HCT116 (cell line): ENCODE results near the gene WNT7B. TPM values are rescaled to one million over a fixed set of nuclear protein-coding genes. Genes with fewer than 3 reads are reported as not detected.
A peak's percentile ranks its signal among the peaks of the same experiment; 100 is the strongest.

Experiments used
- ATAC-seq: fragments of 200-7000 bp; cut with Tn5 transposase; 2 replicates; pipeline ENCODE4 v1.9.1; 2020; ENCODE audit warnings: mild to moderate bottlenecking, moderate library complexity
- BruUV-seq: library from RNA; stranded (reverse); fragments of 400-500 nt; replicated peaks from 2 replicates; lab custom pipeline; 2021; lab: Mats Ljungman, UMichigan
- CTCF ChIA-PET: fragments of 300-600 bp; sonication (Branson Sonifier 250); formaldehyde crosslinking; loops from one replicate; lab custom pipeline; 2021; ENCODE audit warnings: antibody characterized with exemption; lab: Charles Lee
- POLR2A ChIA-PET: fragments of 300-600, 350-600 bp; sonication (Branson Sonifier 250); formaldehyde crosslinking; loops from one replicate; lab custom pipeline; 2021; ENCODE audit warnings: antibody characterized with exemption; lab: Charles Lee
- RAD21 ChIA-PET, 2 experiments: fragments of 300-600 bp; sonication (Branson Sonifier 250); formaldehyde crosslinking; loops; one replicate each; lab custom pipeline; 2023; ENCODE audit warnings: low total read pairs in 2 of 2; ENCODE audit not compliant: uncharacterized antibody in 2 of 2, unreplicated experiment in 2 of 2, low non-redundant PET in 1 of 2; lab: Charles Lee
- DNase-seq: peaks from one replicate; pipeline ENCODE4 v3.0.0-alpha.2; 2010; ENCODE audit warnings: low read depth, low spot score
- H2AFZ ChIP-seq: fragments of 200-600 bp; shearing (Covaris generic), sonication (generic); 2 replicates; pipeline ENCODE4 v1.6.1; 2017; ENCODE audit warnings: low read depth, mixed run types, mixed read lengths, antibody characterized with exemption, low read length; ENCODE audit not compliant: poor library complexity, severe bottlenecking
- H3K27ac ChIP-seq: 2 replicates; pipeline ENCODE4 v1.5.1; 2012; ENCODE audit warnings: low read depth, low read length
- H3K27me3 ChIP-seq: fragments of 200-600 bp; sonication (generic); 2 replicates; pipeline ENCODE4 v1.6.1; 2016; ENCODE audit warnings: mixed run types, low read length, mixed read lengths; ENCODE audit not compliant: insufficient read depth
- H3K36me3 ChIP-seq, 2 experiments: fragments of 200-500 bp in 1 of 2; fragments of 200-600 bp in 1 of 2; sonication (Bioruptor generic) in 1 of 2; sonication (generic) in 1 of 2; 2 replicates each; pipeline versions ENCODE4 v1.5.1 to v1.6.1; 2014 to 2016; ENCODE audit warnings: low read length in 2 of 2, inconsistent platforms in 1 of 2, mixed read lengths in 1 of 2, mixed run types in 1 of 2; ENCODE audit not compliant: insufficient read depth in 2 of 2, control insufficient read depth in 1 of 2
- H3K4me1 ChIP-seq, 2 experiments: fragments of 200-600 bp in 1 of 2; sonication (generic) in 1 of 2; 2 replicates each; pipeline versions ENCODE4 v1.5.1 to v1.6.1; 2012 to 2017; ENCODE audit warnings: low read length in 2 of 2, inconsistent platforms in 1 of 2, mild to moderate bottlenecking in 1 of 2, mixed read lengths in 1 of 2, mixed run types in 1 of 2, moderate library complexity in 1 of 2; ENCODE audit not compliant: insufficient read depth in 2 of 2, control insufficient read depth in 1 of 2
- H3K4me2 ChIP-seq: fragments of 200-600 bp; sonication (generic); 2 replicates; pipeline ENCODE4 v1.6.1; 2017; ENCODE audit warnings: mixed run types, low read length, mixed read lengths
- H3K4me3 ChIP-seq, 2 experiments: fragments of 200-600 bp in 1 of 2; sonication (generic) in 1 of 2; replicated peaks in 1 of 2; 2 replicates each; pipeline ENCODE4 v1.5.1; 2011 to 2016; ENCODE audit warnings: low read length in 2 of 2, control low read depth in 1 of 2, low read depth in 1 of 2, mild to moderate bottlenecking in 1 of 2, mixed read lengths in 1 of 2, mixed run types in 1 of 2
- H3K79me2 ChIP-seq: fragments of 200-600 bp; sonication (generic); 2 replicates; pipeline ENCODE4 v1.6.1; 2017; ENCODE audit warnings: mild to moderate bottlenecking, mixed run types, low read length, moderate library complexity, mixed read lengths; ENCODE audit not compliant: insufficient read depth
- H3K9ac ChIP-seq: fragments of 200-600 bp; sonication (generic); 2 replicates; pipeline ENCODE4 v1.6.1; 2016; ENCODE audit warnings: low read length, mixed read lengths
- H3K9me2 ChIP-seq: fragments of 200-600 bp; sonication (generic), shearing (Covaris generic); 2 replicates; pipeline ENCODE4 v1.6.1; 2017; ENCODE audit warnings: mixed run types, mild to moderate bottlenecking, moderate library complexity; ENCODE audit not compliant: insufficient read depth
- H3K9me3 ChIP-seq, 2 experiments: fragments of 200-500 bp in 1 of 2; fragments of 200-600 bp in 1 of 2; sonication (Bioruptor generic) in 1 of 2; sonication (generic) in 1 of 2; 2 replicates each; pipeline ENCODE4 v1.6.1; 2014 to 2017; ENCODE audit warnings: low read length in 2 of 2, mixed read lengths in 2 of 2, inconsistent platforms in 1 of 2, low read depth in 1 of 2, mild to moderate bottlenecking in 1 of 2, mixed run types in 1 of 2, moderate library complexity in 1 of 2; ENCODE audit not compliant: control insufficient read depth in 1 of 2, insufficient read depth in 1 of 2
- H4K20me1 ChIP-seq: fragments of 200-600 bp; sonication (generic), shearing (Covaris generic); 2 replicates; pipeline ENCODE4 v1.6.1; 2017; ENCODE audit warnings: mixed run types, mild to moderate bottlenecking, moderate library complexity; ENCODE audit not compliant: insufficient read depth
- CTCF ChIP-seq, 3 experiments: fragments of 200-600 bp in 1 of 3; sonication (generic) in 1 of 3; IDR thresholded peaks in 2 of 3; conservative IDR thresholded peaks in 1 of 3; 2 replicates each; pipeline ENCODE4 v1.5.1; 2012 to 2017; ENCODE audit warnings: low read depth in 2 of 3, low read length in 2 of 3, antibody characterized with exemption in 1 of 3, borderline replicate concordance in 1 of 3, control low read depth in 1 of 3, mild to moderate bottlenecking in 1 of 3, mixed read lengths in 1 of 3, mixed run types in 1 of 3, moderate library complexity in 1 of 3; ENCODE audit not compliant: insufficient read depth in 1 of 3
- EZH2phosphoT487 ChIP-seq: fragments of 200-600 bp; IDR thresholded peaks from 2 replicates; pipeline ENCODE4 v1.6.1; 2018; ENCODE audit warnings: antibody characterized with exemption, borderline replicate concordance
- JUND ChIP-seq: IDR thresholded peaks from 2 replicates; pipeline ENCODE4 v1.6.1; 2012
- RAD21 ChIP-seq: IDR thresholded peaks from 2 replicates; pipeline ENCODE4 v1.6.1; 2012; ENCODE audit warnings: low read depth, mild to moderate bottlenecking
- intact Hi-C: fragments of 100-400 bp; cut with micrococcal nuclease; formaldehyde crosslinking; loops from 2 replicates; pipeline ENCODE4 v1.10.0; 2022
- total RNA-seq: library from RNA; stranded (reverse); gene quantifications from one replicate; pipeline ENCODE4 v1.2.1, GENCODE V29; 2021; ENCODE audit not compliant: unreplicated experiment
- TF ChIP-seq, protein P1 (sequence below): IDR thresholded peaks from 2 replicates; pipeline ENCODE4 v1.6.1; 2011; ENCODE audit warnings: mild to moderate bottlenecking, low read length, moderate library complexity; ENCODE audit not compliant: insufficient replicate concordance; ENCODE audit errors: extremely low read depth

Gene WNT7B
- total RNA-seq, 1 experiment from 2014 or later, result 10.5 TPM

GRCh38 chr22:45969414-45969799, 7.6 kb downstream of the WNT7B start:
- TF ChIP-seq, protein P1, sequence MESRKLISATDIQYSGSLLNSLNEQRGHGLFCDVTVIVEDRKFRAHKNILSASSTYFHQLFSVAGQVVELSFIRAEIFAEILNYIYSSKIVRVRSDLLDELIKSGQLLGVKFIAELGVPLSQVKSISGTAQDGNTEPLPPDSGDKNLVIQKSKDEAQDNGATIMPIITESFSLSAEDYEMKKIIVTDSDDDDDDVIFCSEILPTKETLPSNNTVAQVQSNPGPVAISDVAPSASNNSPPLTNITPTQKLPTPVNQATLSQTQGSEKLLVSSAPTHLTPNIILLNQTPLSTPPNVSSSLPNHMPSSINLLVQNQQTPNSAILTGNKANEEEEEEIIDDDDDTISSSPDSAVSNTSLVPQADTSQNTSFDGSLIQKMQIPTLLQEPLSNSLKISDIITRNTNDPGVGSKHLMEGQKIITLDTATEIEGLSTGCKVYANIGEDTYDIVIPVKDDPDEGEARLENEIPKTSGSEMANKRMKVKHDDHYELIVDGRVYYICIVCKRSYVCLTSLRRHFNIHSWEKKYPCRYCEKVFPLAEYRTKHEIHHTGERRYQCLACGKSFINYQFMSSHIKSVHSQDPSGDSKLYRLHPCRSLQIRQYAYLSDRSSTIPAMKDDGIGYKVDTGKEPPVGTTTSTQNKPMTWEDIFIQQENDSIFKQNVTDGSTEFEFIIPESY, result no peak
- no peak for TF ChIP-seq JUND
- TF ChIP-seq EZH2phosphoT487, result no peak
- TF ChIP-seq CTCF (IDR thresholded peaks at IDR 0.05 in 2 of 3, conservative IDR thresholded peaks at IDR 0.05 in 1 of 3; ENCODE audit: borderline replicate concordance in 1 of 3, insufficient read depth in 1 of 3, low read depth in 2 of 3, low read length in 2 of 3), result peak in 2 of 3 experiments; percentile 49 to 53; a peak in 4 of 6 replicates
- peak; percentile 70 for TF ChIP-seq RAD21
- ChIA-PET POLR2A (no interaction called here), RAD21 (interaction anchor here (0.6 to 1.7 kb wide), 4 partner anchors 52 to 326 kb away, joined by 3 to 10 read pairs (median 4); no protein-coding TSS in a partner anchor), CTCF (interaction anchor here (1.3 to 1.9 kb wide), 3 partner anchors 106 to 324 kb away, joined by 4 to 25 read pairs (median 6); no protein-coding TSS in a partner anchor)
- intact Hi-C loops, result loop anchor here (2.0 kb wide), 1 partner anchor 105 kb away; no protein-coding TSS in a partner anchor
- H3K79me2 ChIP-seq, result no peaks in the 10 kb centered on the region
- no peak for DNase-seq
- H3K9me3 ChIP-seq, result no peaks in the 10 kb centered on the region
- no peaks in the 10 kb centered on the region for H3K9me2 ChIP-seq
- no peaks in the 10 kb centered on the region for H3K27me3 ChIP-seq
- H3K27ac ChIP-seq, result peak overlapping the region; percentile 60
- peak overlapping the region; percentile 13 to 27; a peak in 3 of 4 replicates for H3K4me3 ChIP-seq
- peak; percentile 83 for ATAC-seq
- no peak overlapping the region for H2AFZ ChIP-seq
- no TSS peak for BruUV-seq
- no peaks in the 10 kb centered on the region for H4K20me1 ChIP-seq
- H3K36me3 ChIP-seq, result no peaks in the 10 kb centered on the region
- peak overlapping the region; percentile 68 for H3K4me2 ChIP-seq
- H3K4me1 ChIP-seq, result peaks cover 22 to 39% of the 10 kb centered on the region in 2 experiments
- peak overlapping the region; percentile 44; the same call in 1 of the 2 replicates for H3K9ac ChIP-seq
